NCI-H446 treated with DMSO at 0.1 percent for 48 hours (cell line): Measurements from ENCODE around the gene YY2.
A peak's percentile ranks its signal among the peaks of the same experiment; 100 is the strongest.

Source experiments
- DNase-seq: peaks from one replicate; lab custom pipeline; 2025; lab: John Stamatoyannopoulos, UW

The YY2 gene

GRCh38 chrX:21875013-21875412, 19.2 kb downstream of the YY2 start:
- peak; percentile 40 for DNase-seq

GRCh38 chrX:21881881-21882574, 26.2 kb downstream of the YY2 start:
- DNase-seq, result no peak

GRCh38 chrX:21883258-21883657, 27.5 kb downstream of the YY2 start:
- DNase-seq, result no peak

GRCh38 chrX:21885568-21885967, 29.8 kb downstream of the YY2 start:
- no peak for DNase-seq

- DNase-seq, result no peak
Measured at GRCh38 chrX:21905313-21905712, 49.5 kb downstream of the YY2 start.

GRCh38 chrX:21905953-21906352, 50.2 kb downstream of the YY2 start:
- no peak for DNase-seq

- no peak for DNase-seq
Measured at GRCh38 chrX:21907260-21907659, 51.5 kb downstream of the YY2 start.
